ENCODE results near the gene ROR2. TPM values are rescaled to one million over a fixed set of nuclear protein-coding genes. Genes with fewer than 3 reads are reported as not detected.

ROR2 gene
- total RNA-seq, 4 donors from 2014 or later, result 6.3 to 32.2 (median 15.1) TPM

- no peak for DNase-seq (ENCODE audit: low spot score)
- TF ChIP-seq CTCF (IDR thresholded peaks at IDR 0.05), result no peak
- no peak for ATAC-seq (ENCODE audit: low FRiP score)
Measured at GRCh38 chr9:91577633-91578061, 372.4 kb downstream of the ROR2 start.

GRCh38 chr9:91572811-91573210 lies 377.2 kb downstream of the ROR2 start:
- no peak for TF ChIP-seq CTCF (IDR thresholded peaks at IDR 0.05)
- no peak for ATAC-seq (ENCODE audit: low FRiP score)
- no peak for DNase-seq (ENCODE audit: low spot score)

- no peak for TF ChIP-seq CTCF (IDR thresholded peaks at IDR 0.05)
- no peak for DNase-seq (ENCODE audit: low spot score)
- no peak for ATAC-seq (ENCODE audit: low FRiP score)
Measured at GRCh38 chr9:91572044-91572443, 378.0 kb downstream of the ROR2 start.

- no peak for DNase-seq (ENCODE audit: low spot score)
- ATAC-seq (ENCODE audit: low FRiP score), result no peak
- no peak for TF ChIP-seq CTCF (IDR thresholded peaks at IDR 0.05)
Measured at GRCh38 chr9:91571036-91571435, 379.0 kb downstream of the ROR2 start.

GRCh38 chr9:91567642-91568274 lies 382.3 kb downstream of the ROR2 start:
- ATAC-seq (ENCODE audit: low FRiP score) (no peak), DNase-seq (ENCODE audit: low spot score) (no peak)
- TF ChIP-seq CTCF (IDR thresholded peaks at IDR 0.05), result no peak

GRCh38 chr9:91564081-91564670 lies 385.9 kb downstream of the ROR2 start:
- no peak for ATAC-seq (ENCODE audit: low FRiP score)
- DNase-seq (ENCODE audit: low spot score), result no peak
- TF ChIP-seq CTCF (IDR thresholded peaks at IDR 0.05), result no peak

- no peak for TF ChIP-seq CTCF (IDR thresholded peaks at IDR 0.05)
- ATAC-seq (ENCODE audit: low FRiP score) (no peak), DNase-seq (ENCODE audit: low spot score) (no peak)
Measured at GRCh38 chr9:91562416-91562815, 387.6 kb downstream of the ROR2 start.

Measured in omental fat pad (tissue), 4 donors.